Fibroblast of lung (primary cell): ENCODE data around the gene SLC15A1. TPM values are rescaled to one million over a fixed set of nuclear protein-coding genes. Genes with fewer than 3 reads are reported as not detected.

Experiments used
- DNase-seq, 2 donors: peaks; one replicate each; pipeline versions ENCODE4 v3.0.0 to v3.0.0-alpha.2; 2010; ENCODE audit warnings: low read depth in 2 of 2
- H2AFZ ChIP-seq: 2 replicates; pipeline ENCODE4 v1.5.1; 2012; ENCODE audit warnings: low read length, control low read depth, inconsistent platforms
- H3K27ac ChIP-seq: 2 replicates; pipeline ENCODE4 v1.5.1; 2011; ENCODE audit warnings: low read length, control low read depth; ENCODE audit not compliant: insufficient read depth
- H3K27me3 ChIP-seq: 2 replicates; pipeline ENCODE4 v1.5.1; 2011; ENCODE audit warnings: mild to moderate bottlenecking, low read length; ENCODE audit not compliant: control insufficient read depth, insufficient read depth
- H3K36me3 ChIP-seq: 2 replicates; pipeline ENCODE4 v1.5.1; 2011; ENCODE audit warnings: low read length; ENCODE audit not compliant: control insufficient read depth, insufficient read depth
- H3K4me1 ChIP-seq: 2 replicates; pipeline ENCODE4 v1.5.1; 2011; ENCODE audit warnings: low read length; ENCODE audit not compliant: control insufficient read depth, insufficient read depth; ENCODE audit errors: extremely low read depth
- H3K4me2 ChIP-seq: 2 replicates; pipeline ENCODE4 v1.5.1; 2011; ENCODE audit warnings: low read length, control low read depth; ENCODE audit not compliant: insufficient read depth; ENCODE audit errors: extremely low read depth
- H3K4me3 ChIP-seq, 4 experiments: fragments of 200-600 bp in 1 of 4; sonication (generic) in 1 of 4; replicated peaks in 1 of 4; 2 replicates each; pipeline ENCODE4 v1.5.1; 2011 to 2016; ENCODE audit warnings: low read length in 4 of 4, low read depth in 3 of 4, mild to moderate bottlenecking in 3 of 4, control low read depth in 2 of 4, inconsistent platforms in 1 of 4, mixed read lengths in 1 of 4; ENCODE audit not compliant: insufficient read depth in 1 of 4; ENCODE audit errors: control extremely low read depth in 1 of 4
- H3K79me2 ChIP-seq: 2 replicates; pipeline ENCODE4 v1.5.1; 2012; ENCODE audit warnings: mild to moderate bottlenecking, low read length, inconsistent platforms; ENCODE audit not compliant: control insufficient read depth, insufficient read depth
- H3K9ac ChIP-seq: 2 replicates; pipeline ENCODE4 v1.5.1; 2011; ENCODE audit warnings: mild to moderate bottlenecking, low read length, control low read depth; ENCODE audit not compliant: insufficient read depth
- H3K9me3 ChIP-seq: 2 replicates; pipeline ENCODE4 v1.5.1; 2012; ENCODE audit warnings: low read depth, low read length; ENCODE audit not compliant: control insufficient read depth, insufficient read depth
- H4K20me1 ChIP-seq: 2 replicates; pipeline ENCODE4 v1.5.1; 2011; ENCODE audit warnings: low read length; ENCODE audit not compliant: control insufficient read depth, insufficient read depth; ENCODE audit errors: extremely low read depth
- CTCF ChIP-seq, 2 donors: IDR thresholded peaks in 1 of 2; conservative IDR thresholded peaks in 1 of 2; 1 replicate in 1 of 2; 2 replicates in 1 of 2; pipeline ENCODE4 v1.5.1; 2011 to 2012; ENCODE audit warnings: low read length in 2 of 2, control low read depth in 1 of 2, inconsistent platforms in 1 of 2, low read depth in 1 of 2, mild to moderate bottlenecking in 1 of 2
- EZH2 ChIP-seq: IDR thresholded peaks from 2 replicates; pipeline ENCODE4 v1.5.1; 2012; ENCODE audit warnings: low read length, control low read depth, mild to moderate bottlenecking; ENCODE audit errors: missing control alignments
- polyA plus RNA-seq, 2 donors: library from polyadenylated mRNA; depleted of rRNA in 1 of 2; stranded (reverse) in 1 of 2; unstranded in 1 of 2; fragments of >200 nt; gene quantifications; 2 replicates each; pipeline ENCODE4 v1.2.1, GENCODE V29; 2011 to 2012; ENCODE audit warnings: missing spikeins in 1 of 2
- total RNA-seq: library from RNA; depleted of rRNA; stranded (reverse); fragments of >200 nt; gene quantifications from 2 replicates; pipeline ENCODE4 v1.2.1, GENCODE V29; 2014

The SLC15A1 gene
- total and polyA plus RNA-seq, 2 donors (not counting 1 experiment from before 2014, with no cell fraction given) = not detected

GRCh38 chr13:98664924-98665637 is 87.4 kb downstream of the SLC15A1 start:
- no peak overlapping the region for H3K4me2 ChIP-seq
- TF ChIP-seq EZH2 (no peak), CTCF (conservative IDR thresholded peaks at IDR 0.05 in 1 of 2, IDR thresholded peaks at IDR 0.05 in 1 of 2; ENCODE audit: low read depth in 1 of 2, low read length in 2 of 2) (no peak)
- no peaks in the 10 kb centered on the region for H4K20me1 ChIP-seq
- H3K27ac ChIP-seq = no peak overlapping the region
- no peak overlapping the region for H2AFZ ChIP-seq
- no peaks in the 10 kb centered on the region for H3K4me1 ChIP-seq
- H3K36me3 ChIP-seq = no peaks in the 10 kb centered on the region
- H3K79me2 ChIP-seq = no peaks in the 10 kb centered on the region
- H3K9ac ChIP-seq = no peak overlapping the region
- no peaks in the 10 kb centered on the region for H3K9me3 ChIP-seq
- H3K27me3 ChIP-seq = peaks cover 2% of the 10 kb centered on the region
- peak in 1 of 2 donors; percentile 59 for DNase-seq
- H3K4me3 ChIP-seq = no peak overlapping the region

GRCh38 chr13:98664510-98664909 is 88.0 kb downstream of the SLC15A1 start:
- no peak for TF ChIP-seq CTCF (conservative IDR thresholded peaks at IDR 0.05 in 1 of 2, IDR thresholded peaks at IDR 0.05 in 1 of 2; ENCODE audit: low read depth in 1 of 2, low read length in 2 of 2)
- TF ChIP-seq EZH2 = no peak
- H4K20me1 ChIP-seq = no peaks in the 10 kb centered on the region
- H3K4me3 ChIP-seq = no peak overlapping the region
- H3K36me3 ChIP-seq = no peaks in the 10 kb centered on the region
- no peak overlapping the region for H2AFZ ChIP-seq
- no peaks in the 10 kb centered on the region for H3K79me2 ChIP-seq
- H3K27ac ChIP-seq = no peak overlapping the region
- H3K9ac ChIP-seq = no peak overlapping the region
- no peak overlapping the region for H3K4me2 ChIP-seq
- no peaks in the 10 kb centered on the region for H3K9me3 ChIP-seq
- H3K27me3 ChIP-seq = peaks cover 2% of the 10 kb centered on the region
- no peaks in the 10 kb centered on the region for H3K4me1 ChIP-seq
- DNase-seq = no peak

GRCh38 chr13:98664047-98664446 is 88.4 kb downstream of the SLC15A1 start:
- peak; percentile 9 to 95 for DNase-seq
- Histone ChIP-seq H3K4me3 (no peak overlapping the region), H3K36me3 (no peaks in the 10 kb centered on the region), H3K9ac (no peak overlapping the region), H3K9me3 (no peaks in the 10 kb centered on the region), H4K20me1 (no peaks in the 10 kb centered on the region), H3K4me1 (no peaks in the 10 kb centered on the region), H3K79me2 (no peaks in the 10 kb centered on the region), H3K4me2 (no peak overlapping the region), H2AFZ (no peak overlapping the region), H3K27me3 (peaks cover 2% of the 10 kb centered on the region), H3K27ac (no peak overlapping the region)
- TF ChIP-seq CTCF (conservative IDR thresholded peaks at IDR 0.05 in 1 of 2, IDR thresholded peaks at IDR 0.05 in 1 of 2; ENCODE audit: low read depth in 1 of 2, low read length in 2 of 2) (no peak), EZH2 (no peak)
